ENCODE data around the gene USO1.
"Not testable (repeated sequence)": the region's sequence is repeated elsewhere in the genome, so short reads cannot be mapped to it uniquely, and the experiment has no call there.

Gene USO1

DNA sequence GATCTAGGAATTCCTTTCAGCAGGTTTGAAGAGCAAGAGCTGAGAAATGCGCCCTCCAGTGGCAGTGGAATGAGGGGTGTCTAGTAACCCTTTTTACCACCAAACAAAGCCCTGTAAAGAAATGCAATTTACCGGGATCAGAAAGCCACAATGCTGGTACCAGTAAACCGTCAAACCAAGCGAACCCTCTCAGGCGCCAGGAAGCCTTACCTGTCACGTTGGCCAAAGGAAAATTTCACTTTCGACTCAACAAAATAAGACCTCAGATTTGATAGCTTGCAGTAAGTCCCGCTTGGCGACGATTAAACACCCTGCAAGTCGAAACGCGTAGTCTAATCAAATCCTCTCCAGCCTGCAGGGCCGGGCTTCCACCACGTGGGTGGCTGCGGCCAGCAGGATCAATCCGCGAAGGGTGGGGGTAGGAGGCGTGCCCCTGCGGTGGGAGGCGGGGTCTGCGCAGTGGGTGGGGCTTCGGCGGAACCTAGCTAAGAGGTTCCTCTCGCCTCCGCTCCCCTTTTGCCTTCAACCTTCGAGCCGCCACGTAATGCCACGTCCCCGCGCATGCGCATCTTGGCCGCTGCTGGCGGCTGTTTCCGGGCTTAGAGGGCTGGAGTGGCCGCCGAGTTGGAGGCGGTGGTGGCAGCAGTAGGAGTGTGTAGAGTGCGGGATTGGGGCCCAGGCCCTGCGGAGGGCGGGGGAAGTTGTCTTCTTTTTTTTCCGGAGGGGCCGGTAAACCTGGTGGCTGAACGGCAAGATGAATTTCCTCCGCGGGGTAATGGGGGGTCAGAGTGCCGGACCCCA is at the start of gene USO1:
Gene USO1, plus strand, starts transcription at position 512 of the 801 bp plus-strand sequence. Its CDS starts 243 bp downstream, at position 755.
- peak; percentile 94 for DNase-seq (ENCODE audit: low spot score)

DNA sequence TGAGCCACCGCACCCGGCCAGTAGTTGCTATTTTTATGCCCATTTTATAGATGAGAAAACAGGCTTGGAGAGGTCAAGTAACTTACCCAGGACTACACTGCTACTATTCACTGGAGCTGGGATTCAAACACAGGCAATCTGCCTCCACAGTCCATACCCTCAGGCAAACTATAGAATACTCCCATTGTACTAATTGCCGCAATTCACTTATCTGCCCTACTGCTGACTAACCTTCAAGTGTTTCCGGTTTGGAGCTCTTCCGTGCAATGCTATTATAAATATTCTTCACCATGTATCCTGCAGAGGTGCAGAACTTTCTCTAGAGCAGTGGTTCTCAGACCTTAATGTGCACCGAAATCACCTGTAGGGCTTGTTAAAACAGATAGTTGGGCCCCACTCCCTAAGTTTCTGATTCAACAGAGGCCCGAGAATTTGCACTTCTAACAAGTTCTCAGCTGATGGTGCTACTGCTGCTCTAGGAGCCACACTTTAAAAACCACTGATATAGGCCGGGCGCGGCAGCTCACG is 49.3 kb upstream of the USO1 start:
- no peak for DNase-seq (ENCODE audit: low spot score)

DNA sequence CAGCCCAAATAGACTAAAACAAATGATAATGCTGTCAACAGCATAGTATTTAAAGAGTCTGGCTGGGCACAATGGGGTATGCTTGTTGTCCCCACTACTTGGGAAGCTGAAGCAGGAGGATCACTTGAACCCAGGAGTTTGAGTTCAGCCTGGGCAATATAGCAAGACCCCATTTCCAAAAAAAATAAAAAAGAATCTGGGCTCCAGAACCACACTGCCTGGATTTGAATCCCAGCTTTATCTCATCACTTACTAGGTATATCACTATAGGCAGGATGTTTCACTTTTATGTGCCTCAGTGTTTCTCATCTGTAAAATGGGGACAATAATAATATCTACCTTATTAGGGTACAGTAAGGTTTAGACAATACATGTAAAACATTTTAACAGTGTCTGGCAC is 45.9 kb upstream of the USO1 start:
- no peak for DNase-seq (ENCODE audit: low spot score)

DNA sequence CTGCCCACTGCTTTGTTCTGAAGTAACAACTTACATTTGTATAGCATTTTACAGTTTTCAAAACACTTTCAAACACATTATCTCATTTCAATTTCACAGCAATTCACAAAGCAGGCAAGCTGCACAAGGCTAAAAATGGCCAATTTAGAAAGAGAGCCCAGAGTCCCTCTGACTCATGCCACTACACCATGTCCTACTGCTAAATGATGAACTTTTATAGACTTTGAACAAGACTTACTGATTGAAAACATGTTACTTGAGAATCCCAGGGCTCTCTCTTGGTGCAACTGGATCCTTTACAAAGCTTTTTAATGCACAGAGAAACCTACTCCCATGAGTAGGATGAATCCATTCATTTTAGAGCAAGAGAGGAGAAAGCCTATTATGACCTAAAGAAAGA is 45.4 kb upstream of the USO1 start:
- DNase-seq (ENCODE audit: low spot score), result no peak

- DNase-seq (ENCODE audit: low spot score), result no peak
Measured at GRCh38 chr4:75679876-75680575, 44.4 kb upstream of the USO1 start.

- no peak for DNase-seq (ENCODE audit: low spot score)
Measured at GRCh38 chr4:75683482-75684155, 40.8 kb upstream of the USO1 start.

DNA sequence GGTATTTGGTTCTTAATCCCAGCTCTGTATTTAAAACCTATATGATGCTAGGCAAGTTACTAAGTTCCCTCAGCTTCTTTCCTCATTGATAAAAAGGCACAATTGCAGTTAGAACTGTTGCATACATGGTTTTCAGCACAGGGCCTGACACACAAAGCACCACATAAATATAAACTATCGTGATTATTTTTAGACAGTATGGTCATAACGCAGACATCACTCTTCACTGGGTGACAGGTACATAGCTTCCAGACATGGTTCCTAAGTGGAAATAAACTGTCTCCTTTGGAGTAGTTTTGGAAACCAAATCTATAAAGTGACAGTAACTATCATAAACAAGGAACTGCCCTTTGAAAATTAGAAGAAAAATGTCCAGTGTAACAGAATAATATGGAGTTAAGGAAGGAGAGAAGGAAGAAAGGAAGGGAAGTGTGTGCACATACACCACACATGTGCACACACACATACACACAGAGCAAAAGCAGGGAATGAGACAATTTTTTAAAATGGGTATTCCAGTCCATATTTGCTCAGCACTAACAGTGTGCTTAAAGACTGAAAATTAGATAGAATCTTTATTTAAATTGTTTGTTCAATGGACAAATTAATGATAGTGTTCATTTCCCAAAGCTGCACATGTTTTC is 38.7 kb upstream of the USO1 start:
- no peak for DNase-seq (ENCODE audit: low spot score)

- DNase-seq (ENCODE audit: low spot score), result no peak
Measured at GRCh38 chr4:75686346-75686745, 38.0 kb upstream of the USO1 start.

DNA sequence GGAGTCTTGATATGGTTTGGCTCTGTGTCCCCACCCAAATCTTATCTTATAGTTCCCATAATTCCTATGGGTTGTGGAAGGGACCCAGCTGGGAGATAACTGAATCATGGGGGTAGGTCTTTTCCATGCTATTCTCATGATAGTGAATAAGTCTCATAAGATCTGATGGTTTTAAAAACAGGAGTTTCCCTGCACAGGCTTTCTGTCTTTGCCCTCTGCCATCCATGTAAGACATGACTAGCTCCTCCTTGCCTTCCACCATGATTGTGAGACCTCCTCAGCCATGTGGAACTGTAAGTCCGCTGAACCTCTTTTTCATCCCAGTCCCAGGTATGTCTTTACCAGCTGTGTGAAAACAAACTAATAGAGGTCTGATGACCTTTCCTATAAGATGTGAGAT is 37.3 kb upstream of the USO1 start:
- DNase-seq (ENCODE audit: low spot score), result not testable (repeated sequence)

GRCh38 chr4:75692066-75692465 is 32.3 kb upstream of the USO1 start:
- not testable (repeated sequence) for DNase-seq (ENCODE audit: low spot score)

- DNase-seq (ENCODE audit: low spot score), result no peak
Measured at GRCh38 chr4:75696071-75696470, 28.3 kb upstream of the USO1 start.

GRCh38 chr4:75696581-75696980 is 27.8 kb upstream of the USO1 start:
- no peak for DNase-seq (ENCODE audit: low spot score)

DNA sequence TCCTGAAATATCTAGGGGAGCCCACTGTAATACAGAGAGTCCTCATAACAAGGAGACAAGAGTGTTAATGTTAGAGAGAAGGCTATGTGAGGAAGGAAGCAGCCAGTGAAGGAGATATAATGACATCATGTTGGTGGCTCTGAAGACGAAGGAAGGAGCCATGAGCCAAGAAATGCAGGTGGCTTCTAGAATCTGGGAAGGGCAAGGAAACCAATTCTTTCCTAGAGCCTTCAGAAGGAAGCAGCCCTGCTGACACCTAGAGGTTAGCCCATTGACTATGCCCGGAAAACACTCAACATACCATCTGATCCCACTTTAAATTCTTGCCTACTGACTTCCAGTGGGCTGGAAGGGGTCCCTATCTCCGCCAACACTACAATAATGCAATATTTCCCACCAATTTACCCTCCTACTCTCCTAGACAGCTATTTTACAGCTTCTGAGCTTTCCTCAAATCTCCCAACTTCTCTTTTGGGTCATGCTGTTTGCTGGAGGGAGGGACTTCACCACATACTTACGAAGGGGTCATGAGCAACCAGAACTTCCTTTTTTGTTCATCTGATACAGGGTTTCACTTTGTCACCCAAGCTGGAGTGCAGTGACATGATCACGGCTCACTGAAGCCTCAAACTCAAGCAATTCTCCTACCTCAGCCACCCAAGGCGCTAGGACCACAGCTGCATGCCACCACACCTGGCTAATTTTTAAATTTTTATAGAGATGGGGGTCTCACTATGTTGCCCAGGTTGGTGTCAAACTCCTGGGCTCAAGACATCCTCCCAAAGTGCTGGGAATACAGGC is 26.0 kb upstream of the USO1 start:
- no peak for DNase-seq (ENCODE audit: low spot score)

DNA sequence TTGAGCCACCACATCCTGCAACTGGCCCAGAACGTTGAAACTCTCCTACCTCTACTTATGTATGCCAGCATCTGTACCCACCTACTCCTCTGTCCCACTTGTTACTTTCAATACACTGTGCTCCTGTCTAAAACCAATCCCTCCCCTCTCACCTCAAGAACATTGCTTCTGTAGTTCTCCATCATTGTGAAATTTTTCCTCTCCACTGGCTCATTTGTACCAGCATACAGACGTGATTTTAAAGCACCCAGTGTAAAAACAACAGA is 25.5 kb upstream of the USO1 start:
- no peak for DNase-seq (ENCODE audit: low spot score)

- no peak for DNase-seq (ENCODE audit: low spot score)
Measured at GRCh38 chr4:75699299-75699698, 25.1 kb upstream of the USO1 start.

GRCh38 chr4:75702919-75703411 is 21.4 kb upstream of the USO1 start:
- no peak for DNase-seq (ENCODE audit: low spot score)

DNA sequence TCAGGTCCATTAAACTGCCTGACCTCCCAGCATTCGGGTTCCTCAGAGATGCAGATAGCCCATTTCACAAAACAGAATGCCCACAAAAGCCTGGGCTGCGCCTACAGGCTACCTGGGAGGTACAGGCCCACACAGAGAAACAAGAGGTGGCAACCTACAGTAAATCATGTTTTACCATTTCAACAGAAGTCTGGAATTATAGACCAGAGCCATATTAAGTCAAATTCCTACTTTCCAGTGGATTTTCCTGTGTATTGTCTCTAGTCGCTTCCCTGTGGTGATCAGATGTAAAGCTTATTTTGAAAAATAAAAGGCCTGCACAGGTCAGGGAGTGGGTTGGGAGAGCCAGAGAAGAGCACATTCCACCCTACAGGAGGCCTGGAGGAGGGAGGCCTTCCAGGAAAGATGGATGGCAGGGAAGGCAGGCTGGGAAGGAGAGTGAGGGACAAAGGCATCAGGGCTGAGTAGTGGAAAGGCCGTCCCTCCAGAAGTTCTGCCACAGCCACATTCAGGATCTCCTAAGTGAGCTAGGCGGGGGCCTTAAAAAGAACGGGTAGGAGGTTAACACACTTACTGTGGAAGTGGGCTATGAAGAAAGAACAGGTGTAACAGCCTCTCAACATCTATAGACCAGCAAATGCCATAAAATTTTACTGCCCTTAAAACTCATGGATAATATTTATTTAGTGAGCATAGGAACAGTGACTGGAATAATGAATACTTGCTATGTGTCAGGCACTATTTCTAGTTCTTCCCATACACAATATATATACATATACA is 19.0 kb upstream of the USO1 start:
- peak; percentile 54 for DNase-seq (ENCODE audit: low spot score)

DNA sequence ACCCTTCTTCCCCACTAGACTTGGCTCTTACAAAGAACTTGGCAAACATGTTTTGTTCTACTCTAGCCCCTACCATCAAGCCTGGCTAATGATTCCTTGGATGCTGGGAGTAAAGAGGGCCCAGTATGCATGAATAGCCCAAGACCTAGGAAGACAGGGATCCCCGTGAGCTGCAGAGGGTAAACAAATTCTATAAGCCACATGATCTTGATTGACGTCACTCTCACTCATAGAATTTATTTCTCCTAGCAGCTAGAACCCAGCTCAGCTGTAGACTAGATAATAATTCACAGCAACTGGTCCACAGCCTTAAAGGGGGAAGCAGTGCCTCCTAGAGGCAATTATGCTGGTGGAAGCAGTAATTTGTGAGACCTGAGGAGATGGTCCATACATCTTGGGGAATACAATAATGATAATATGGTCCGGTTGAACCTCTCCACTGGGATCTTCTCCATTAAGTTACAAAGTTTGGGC is 16.1 kb upstream of the USO1 start:
- DNase-seq (ENCODE audit: low spot score), result no peak

GRCh38 chr4:75710246-75710645 is 14.1 kb upstream of the USO1 start:
- DNase-seq (ENCODE audit: low spot score), result no peak

DNA sequence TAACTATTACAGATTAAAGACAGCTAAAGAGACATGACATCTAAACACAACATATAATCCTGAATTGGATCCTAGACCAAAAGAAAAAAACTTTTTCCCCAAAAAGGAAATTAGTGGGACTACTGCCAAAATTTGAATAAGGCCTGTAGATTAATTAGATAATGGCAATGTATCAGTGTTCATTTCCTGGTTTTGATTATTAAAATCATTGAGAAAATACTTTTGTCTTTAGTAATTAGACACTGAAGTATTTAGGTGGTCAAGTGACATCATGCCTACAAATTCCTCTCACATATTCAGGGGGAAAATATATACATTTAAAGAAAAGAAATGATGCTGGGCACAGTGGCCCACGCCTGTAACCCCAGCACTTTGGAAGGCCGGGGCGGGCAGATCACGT is 10.4 kb upstream of the USO1 start:
- no peak for DNase-seq (ENCODE audit: low spot score)

DNA sequence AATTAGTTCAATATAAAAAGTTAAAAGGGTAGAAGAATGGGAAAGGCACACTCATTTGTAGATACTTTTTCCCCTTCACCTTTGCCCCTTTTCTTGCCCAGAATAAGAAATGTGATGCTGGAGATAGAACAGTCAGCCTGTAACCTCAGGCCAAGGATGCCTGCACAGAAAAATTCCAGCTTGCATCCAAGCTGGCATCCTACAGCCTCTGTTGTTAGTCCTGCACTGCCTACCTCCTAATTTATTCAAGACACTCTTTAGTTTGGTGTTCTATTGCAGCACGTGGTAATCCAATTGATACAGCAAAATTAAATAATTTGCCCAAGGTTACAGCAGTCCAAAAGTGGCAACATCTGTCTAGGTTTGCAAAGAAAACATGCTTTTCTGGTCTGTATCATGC is 9.7 kb upstream of the USO1 start:
- no peak for DNase-seq (ENCODE audit: low spot score)
